Daoy (cell line): ENCODE measurements around the gene GNAZ. TPM values are rescaled to one million over a fixed set of nuclear protein-coding genes. Genes with fewer than 3 reads are reported as not detected.

Experiments
- DNase-seq: peaks from one replicate; pipeline ENCODE4 v3.0.0-alpha.2; 2015; ENCODE audit warnings: low read depth
- total RNA-seq: library from RNA; depleted of rRNA; stranded (reverse); fragments of >200 nt; shearing (Covaris generic); gene quantifications from 2 replicates; pipeline ENCODE4 v1.2.3, GENCODE V29; 2014

The GNAZ gene
- total RNA-seq, 1 experiment from 2014 or later = 7.7 TPM

GRCh38 chr22:23064381-23065068 is 5.8 kb upstream of the GNAZ start:
- no peak for DNase-seq

GRCh38 chr22:23065069-23065451 is 5.3 kb upstream of the GNAZ start:
- DNase-seq = no peak

- DNase-seq = no peak
Observed at GRCh38 chr22:23065495-23066122, 4.7 kb upstream of the GNAZ start.

GRCh38 chr22:23066200-23067022 is 3.9 kb upstream of the GNAZ start:
- no peak for DNase-seq

GRCh38 chr22:23067023-23067650 is 3.2 kb upstream of the GNAZ start:
- DNase-seq = no peak

- DNase-seq = no peak
Observed at GRCh38 chr22:23067691-23068090, 2.6 kb upstream of the GNAZ start.

GRCh38 chr22:23068096-23068831 is 2.1 kb upstream of the GNAZ start:
- no peak for DNase-seq

GRCh38 chr22:23068832-23069385 is 1.4 kb upstream of the GNAZ start:
- DNase-seq = no peak

- DNase-seq = peak; percentile 93
Observed at GRCh38 chr22:23069502-23070357, 589 bp upstream of the GNAZ start.

GRCh38 chr22:23071230-23072076 is 1.1 kb downstream of the GNAZ start:
- DNase-seq = no peak

- no peak for DNase-seq
Observed at GRCh38 chr22:23072077-23072910, 2.0 kb downstream of the GNAZ start.

- DNase-seq = peak; percentile 41
Observed at GRCh38 chr22:23072911-23073491, 2.7 kb downstream of the GNAZ start.

- DNase-seq = no peak
Observed at GRCh38 chr22:23073526-23074229, 3.4 kb downstream of the GNAZ start.

- DNase-seq = no peak
Observed at GRCh38 chr22:23074451-23074850, 4.1 kb downstream of the GNAZ start.

- no peak for DNase-seq
Observed at GRCh38 chr22:23075050-23075449, 4.7 kb downstream of the GNAZ start.

GRCh38 chr22:23075525-23076216 is 5.4 kb downstream of the GNAZ start:
- DNase-seq = no peak
